CD4-positive, alpha-beta T cell treated with Interleukin-21 for 1 hour (primary cell): ENCODE results near the gene ZNF296.

Source experiments
- DNase-seq: peaks from one replicate; pipeline ENCODE4 v3.0.0-alpha.2; 2020

Gene ZNF296

GRCh38 chr19:45079063-45079910, 3.0 kb upstream of the ZNF296 start, which contains the start of gene GEMIN7:
TSS of gene GEMIN7 (plus strand) at chr19:45079260. CDS start at chr19:45090115, 10,855 bp downstream.
- peak; percentile 79 for DNase-seq

GRCh38 chr19:45078390-45079062, 2.2 kb upstream of the ZNF296 start:
- DNase-seq: no peak

GRCh38 chr19:45076851-45077730, 813 bp upstream of the ZNF296 start:
- DNase-seq: no peak

- peak; percentile 62 for DNase-seq
Observed at GRCh38 chr19:45075301-45076028, 813 bp downstream of the ZNF296 start.

GRCh38 chr19:45074744-45075300, 1.5 kb downstream of the ZNF296 start:
- DNase-seq: no peak

- DNase-seq: no peak
Observed at GRCh38 chr19:45071969-45072790, 4.1 kb downstream of the ZNF296 start.

GRCh38 chr19:45071545-45071938, 4.7 kb downstream of the ZNF296 start:
- no peak for DNase-seq

- no peak for DNase-seq
Observed at GRCh38 chr19:45070861-45071544, 5.3 kb downstream of the ZNF296 start.

- no peak for DNase-seq
Observed at GRCh38 chr19:45070214-45070613, 6.1 kb downstream of the ZNF296 start.

- DNase-seq: no peak
Observed at GRCh38 chr19:45069056-45069455, 7.2 kb downstream of the ZNF296 start.

GRCh38 chr19:45068041-45068440, 8.2 kb downstream of the ZNF296 start:
- DNase-seq: no peak

- DNase-seq: no peak
Observed at GRCh38 chr19:45066921-45067661, 9.2 kb downstream of the ZNF296 start.

GRCh38 chr19:45063851-45064801, 12.2 kb downstream of the ZNF296 start:
- no peak for DNase-seq

- DNase-seq: no peak
Observed at GRCh38 chr19:45061965-45062364, 14.3 kb downstream of the ZNF296 start.

GRCh38 chr19:45059258-45059965, 16.9 kb downstream of the ZNF296 start:
- DNase-seq: peak; percentile 87

GRCh38 chr19:45058622-45059159, 17.6 kb downstream of the ZNF296 start:
- no peak for DNase-seq

- no peak for DNase-seq
Observed at GRCh38 chr19:45057444-45057843, 18.8 kb downstream of the ZNF296 start.

GRCh38 chr19:45056831-45057230, 19.4 kb downstream of the ZNF296 start:
- no peak for DNase-seq
